Tibial nerve (tissue), 4 donors: ENCODE data around the gene PRCD.

Experiments
- EP300 ChIP-seq, 2 donors: sonication (generic); formaldehyde crosslinking; IDR thresholded peaks; one replicate each; pipeline ENCODE4 v1.6.1; 2017; ENCODE audit warnings: antibody characterized with exemption in 2 of 2, mild to moderate bottlenecking in 1 of 2
- POLR2A ChIP-seq, 2 donors: fragments of 450-650 bp; IDR thresholded peaks; one replicate each; pipeline ENCODE4 v1.6.1; 2017; ENCODE audit warnings: antibody characterized with exemption in 2 of 2, mild to moderate bottlenecking in 2 of 2, moderate library complexity in 2 of 2
- TF ChIP-seq, protein P1 (sequence below), 5 experiments: fragments of 200-600 bp in 3 of 5; fragments of 450-650 bp in 2 of 5; sonication (generic) in 3 of 5; IDR thresholded peaks; one replicate each; pipeline ENCODE4 v1.5.1; 2016 to 2019; ENCODE audit warnings: antibody characterized with exemption in 5 of 5, mild to moderate bottlenecking in 3 of 5, moderate library complexity in 2 of 5

DNA sequence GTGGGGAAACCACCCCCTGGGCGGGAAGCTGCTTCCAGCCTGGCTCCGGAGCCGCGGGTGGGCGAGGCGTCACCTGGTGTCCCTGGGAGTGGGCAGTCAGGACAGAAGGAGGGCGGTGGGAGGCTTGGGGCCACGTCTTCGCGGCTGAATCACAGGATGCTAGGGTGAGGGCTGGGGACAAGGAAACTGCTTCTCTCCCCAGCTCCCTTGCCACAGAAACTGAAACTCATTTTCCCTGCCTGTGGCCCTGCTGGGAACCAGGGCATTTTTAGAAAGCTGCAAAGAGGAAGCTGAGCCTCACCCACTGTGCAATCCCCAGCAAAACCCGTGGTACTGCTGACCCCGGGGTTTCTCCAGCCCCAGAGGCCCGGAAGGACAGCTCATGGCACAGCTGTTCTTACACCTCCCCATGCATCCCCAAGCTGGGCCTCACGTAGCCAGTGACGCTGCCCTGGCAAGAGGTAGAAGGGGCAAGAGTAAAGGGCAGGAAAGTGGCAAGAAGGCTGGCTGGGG lies 46.8 kb upstream of the PRCD start:
- TF ChIP-seq, protein P1, sequence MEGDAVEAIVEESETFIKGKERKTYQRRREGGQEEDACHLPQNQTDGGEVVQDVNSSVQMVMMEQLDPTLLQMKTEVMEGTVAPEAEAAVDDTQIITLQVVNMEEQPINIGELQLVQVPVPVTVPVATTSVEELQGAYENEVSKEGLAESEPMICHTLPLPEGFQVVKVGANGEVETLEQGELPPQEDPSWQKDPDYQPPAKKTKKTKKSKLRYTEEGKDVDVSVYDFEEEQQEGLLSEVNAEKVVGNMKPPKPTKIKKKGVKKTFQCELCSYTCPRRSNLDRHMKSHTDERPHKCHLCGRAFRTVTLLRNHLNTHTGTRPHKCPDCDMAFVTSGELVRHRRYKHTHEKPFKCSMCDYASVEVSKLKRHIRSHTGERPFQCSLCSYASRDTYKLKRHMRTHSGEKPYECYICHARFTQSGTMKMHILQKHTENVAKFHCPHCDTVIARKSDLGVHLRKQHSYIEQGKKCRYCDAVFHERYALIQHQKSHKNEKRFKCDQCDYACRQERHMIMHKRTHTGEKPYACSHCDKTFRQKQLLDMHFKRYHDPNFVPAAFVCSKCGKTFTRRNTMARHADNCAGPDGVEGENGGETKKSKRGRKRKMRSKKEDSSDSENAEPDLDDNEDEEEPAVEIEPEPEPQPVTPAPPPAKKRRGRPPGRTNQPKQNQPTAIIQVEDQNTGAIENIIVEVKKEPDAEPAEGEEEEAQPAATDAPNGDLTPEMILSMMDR (IDR thresholded peaks at IDR 0.05): no peak
- TF ChIP-seq EP300 (IDR thresholded peaks at IDR 0.05) (peak; percentile 30 to 79), POLR2A (IDR thresholded peaks at IDR 0.05) (peak in 1 of 2 donors; percentile 33)
